Uterus (tissue), 2 donors: ENCODE results near the gene ASIP.

Experiments used
- POLR2A ChIP-seq, 2 donors: fragments of 450-650 bp; IDR thresholded peaks; one replicate each; pipeline ENCODE4 v1.6.1; 2016; ENCODE audit warnings: antibody characterized with exemption in 2 of 2, mild to moderate bottlenecking in 1 of 2, moderate library complexity in 1 of 2
- TF ChIP-seq, protein P1 (sequence below), 4 experiments: fragments of 200-600 bp in 2 of 4; fragments of 450-650 bp in 2 of 4; sonication (generic) in 2 of 4; IDR thresholded peaks; one replicate each; pipeline ENCODE4 v1.5.1; 2016 to 2019; ENCODE audit warnings: antibody characterized with exemption in 4 of 4, mild to moderate bottlenecking in 2 of 4, moderate library complexity in 1 of 4

DNA sequence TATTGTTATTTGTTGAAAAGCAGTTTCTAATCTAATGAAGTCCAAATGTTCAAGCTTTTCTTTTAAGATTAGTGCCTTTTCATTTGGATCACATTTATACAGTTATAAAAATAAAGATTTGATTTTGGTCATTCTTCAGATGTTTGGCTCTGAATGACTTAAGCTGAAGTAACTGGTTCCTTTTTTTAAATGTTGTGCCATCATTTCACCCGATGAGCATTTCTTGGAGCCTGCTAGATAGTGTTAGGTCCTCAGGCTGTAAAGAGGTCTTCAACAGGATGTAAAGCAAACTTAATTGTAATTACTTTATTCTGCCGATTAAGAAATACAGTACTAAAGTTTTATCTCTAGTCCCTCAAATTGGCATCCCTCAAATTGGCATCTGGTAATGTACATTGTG is 41.2 kb upstream of the ASIP start:
- TF ChIP-seq, protein P1, sequence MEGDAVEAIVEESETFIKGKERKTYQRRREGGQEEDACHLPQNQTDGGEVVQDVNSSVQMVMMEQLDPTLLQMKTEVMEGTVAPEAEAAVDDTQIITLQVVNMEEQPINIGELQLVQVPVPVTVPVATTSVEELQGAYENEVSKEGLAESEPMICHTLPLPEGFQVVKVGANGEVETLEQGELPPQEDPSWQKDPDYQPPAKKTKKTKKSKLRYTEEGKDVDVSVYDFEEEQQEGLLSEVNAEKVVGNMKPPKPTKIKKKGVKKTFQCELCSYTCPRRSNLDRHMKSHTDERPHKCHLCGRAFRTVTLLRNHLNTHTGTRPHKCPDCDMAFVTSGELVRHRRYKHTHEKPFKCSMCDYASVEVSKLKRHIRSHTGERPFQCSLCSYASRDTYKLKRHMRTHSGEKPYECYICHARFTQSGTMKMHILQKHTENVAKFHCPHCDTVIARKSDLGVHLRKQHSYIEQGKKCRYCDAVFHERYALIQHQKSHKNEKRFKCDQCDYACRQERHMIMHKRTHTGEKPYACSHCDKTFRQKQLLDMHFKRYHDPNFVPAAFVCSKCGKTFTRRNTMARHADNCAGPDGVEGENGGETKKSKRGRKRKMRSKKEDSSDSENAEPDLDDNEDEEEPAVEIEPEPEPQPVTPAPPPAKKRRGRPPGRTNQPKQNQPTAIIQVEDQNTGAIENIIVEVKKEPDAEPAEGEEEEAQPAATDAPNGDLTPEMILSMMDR (IDR thresholded peaks at IDR 0.05): no peak
- no peak for TF ChIP-seq POLR2A (IDR thresholded peaks at IDR 0.05)
